GM18519 (cell line): Measurements from ENCODE around the gene INSL3.
"Not testable (repeated sequence)": the region's sequence is repeated elsewhere in the genome, so short reads cannot be mapped to it uniquely, and the experiment has no call there.

ENCODE experiments used
- ATAC-seq: cut with Tn5 transposase; IDR thresholded peaks from one replicate; pipeline ENCODE4 v1.9.1; 2021; ENCODE audit warnings: mild to moderate bottlenecking, moderate library complexity; ENCODE audit not compliant: unreplicated experiment, low FRiP score

The INSL3 gene

GRCh38 chr19:17826508-17827056 is 5.3 kb upstream of the INSL3 start:
- no peak for ATAC-seq

- no peak for ATAC-seq
Measured at GRCh38 chr19:17824339-17824738, 3.0 kb upstream of the INSL3 start.

- ATAC-seq, result no peak
Measured at GRCh38 chr19:17817668-17818363, 3.5 kb downstream of the INSL3 start.

DNA sequence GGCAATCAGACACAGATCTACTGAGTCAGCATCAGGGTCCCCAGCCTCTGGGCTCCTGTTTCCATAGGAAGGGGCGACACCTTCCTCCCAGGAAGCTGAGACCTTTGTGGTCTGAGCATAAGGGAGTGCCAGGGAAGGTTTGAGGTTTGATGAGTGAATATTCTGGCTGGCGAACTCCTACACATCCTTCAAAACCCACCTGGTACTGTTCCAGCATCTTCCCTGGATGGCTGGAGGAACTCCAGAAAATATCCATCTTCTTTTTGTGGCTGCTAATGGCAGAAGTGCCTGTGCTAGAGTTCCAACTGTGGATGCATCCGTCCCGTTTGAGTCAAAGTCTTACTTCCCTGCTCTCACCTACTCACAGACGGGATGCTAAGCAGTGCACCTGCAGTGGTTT is 9.2 kb downstream of the INSL3 start:
- no peak for ATAC-seq

DNA sequence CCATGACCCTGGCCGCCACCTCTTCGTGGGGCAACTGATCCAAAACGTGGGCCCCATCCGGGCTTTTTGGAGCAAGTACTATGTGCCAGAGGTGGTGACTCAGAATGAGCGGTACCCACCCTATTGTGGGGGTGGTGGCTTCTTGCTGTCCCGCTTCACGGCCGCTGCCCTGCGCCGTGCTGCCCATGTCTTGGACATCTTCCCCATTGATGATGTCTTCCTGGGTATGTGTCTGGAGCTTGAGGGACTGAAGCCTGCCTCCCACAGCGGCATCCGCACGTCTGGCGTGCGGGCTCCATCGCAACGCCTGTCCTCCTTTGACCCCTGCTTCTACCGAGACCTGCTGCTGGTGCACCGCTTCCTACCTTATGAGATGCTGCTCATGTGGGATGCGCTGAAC is 9.6 kb downstream of the INSL3 start:
- ATAC-seq, result no peak

DNA sequence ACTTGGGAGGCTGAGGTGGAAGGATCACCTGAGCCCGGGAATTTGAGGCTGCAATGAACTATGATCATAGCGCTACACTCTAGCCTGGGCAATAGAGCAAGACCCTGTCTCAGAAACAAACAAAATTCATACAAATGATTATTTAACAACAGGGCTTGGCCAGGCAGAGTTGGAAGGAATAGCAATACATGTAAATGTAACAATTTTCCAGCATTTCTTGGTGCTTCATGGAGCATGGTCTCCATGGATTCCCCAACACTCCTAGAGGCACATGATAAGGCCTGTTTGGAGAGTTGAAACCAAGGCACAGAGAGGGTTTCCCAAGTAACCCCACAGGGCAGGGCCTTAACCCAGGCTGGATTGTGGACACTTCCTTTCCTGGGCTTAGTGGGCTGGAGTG is 10.2 kb downstream of the INSL3 start:
- ATAC-seq, result no peak

DNA sequence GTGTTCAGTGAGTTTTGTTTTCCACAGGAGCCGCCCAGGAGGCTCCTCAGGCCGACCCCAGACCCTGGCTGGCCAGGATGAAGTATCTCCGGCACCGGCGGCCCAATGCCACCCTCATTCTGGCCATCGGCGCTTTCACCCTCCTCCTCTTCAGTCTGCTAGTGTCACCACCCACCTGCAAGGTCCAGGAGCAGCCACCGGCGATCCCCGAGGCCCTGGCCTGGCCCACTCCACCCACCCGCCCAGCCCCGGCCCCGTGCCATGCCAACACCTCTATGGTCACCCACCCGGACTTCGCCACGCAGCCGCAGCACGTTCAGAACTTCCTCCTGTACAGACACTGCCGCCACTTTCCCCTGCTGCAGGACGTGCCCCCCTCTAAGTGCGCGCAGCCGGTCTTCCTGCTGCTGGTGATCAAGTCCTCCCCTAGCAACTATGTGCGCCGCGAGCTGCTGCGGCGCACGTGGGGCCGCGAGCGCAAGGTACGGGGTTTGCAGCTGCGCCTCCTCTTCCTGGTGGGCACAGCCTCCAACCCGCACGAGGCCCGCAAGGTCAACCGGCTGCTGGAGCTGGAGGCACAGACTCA is 13.5 kb downstream of the INSL3 start:
- ATAC-seq, result no peak

DNA sequence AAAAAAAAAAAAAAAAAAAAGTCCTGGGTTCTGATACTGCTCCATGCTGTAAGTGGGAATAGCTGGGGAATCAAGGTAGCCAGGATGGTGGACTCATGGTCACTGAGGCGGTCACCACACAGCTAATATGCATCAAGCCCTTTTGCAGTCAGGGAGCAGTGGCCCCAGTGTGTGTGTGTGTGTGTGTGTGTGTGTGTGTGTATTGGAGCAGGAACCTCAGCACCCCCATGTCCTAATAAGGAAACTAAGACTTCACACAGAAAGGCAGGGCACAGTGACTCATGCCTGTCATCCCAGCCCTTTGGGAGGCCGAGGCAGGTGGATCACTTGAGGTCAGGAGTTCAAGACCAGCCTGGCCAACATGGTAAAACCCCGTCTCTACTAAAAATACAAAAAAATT is 14.4 kb downstream of the INSL3 start:
- no peak for ATAC-seq

- ATAC-seq, result no peak
Measured at GRCh38 chr19:17805427-17805826, 15.9 kb downstream of the INSL3 start.

DNA sequence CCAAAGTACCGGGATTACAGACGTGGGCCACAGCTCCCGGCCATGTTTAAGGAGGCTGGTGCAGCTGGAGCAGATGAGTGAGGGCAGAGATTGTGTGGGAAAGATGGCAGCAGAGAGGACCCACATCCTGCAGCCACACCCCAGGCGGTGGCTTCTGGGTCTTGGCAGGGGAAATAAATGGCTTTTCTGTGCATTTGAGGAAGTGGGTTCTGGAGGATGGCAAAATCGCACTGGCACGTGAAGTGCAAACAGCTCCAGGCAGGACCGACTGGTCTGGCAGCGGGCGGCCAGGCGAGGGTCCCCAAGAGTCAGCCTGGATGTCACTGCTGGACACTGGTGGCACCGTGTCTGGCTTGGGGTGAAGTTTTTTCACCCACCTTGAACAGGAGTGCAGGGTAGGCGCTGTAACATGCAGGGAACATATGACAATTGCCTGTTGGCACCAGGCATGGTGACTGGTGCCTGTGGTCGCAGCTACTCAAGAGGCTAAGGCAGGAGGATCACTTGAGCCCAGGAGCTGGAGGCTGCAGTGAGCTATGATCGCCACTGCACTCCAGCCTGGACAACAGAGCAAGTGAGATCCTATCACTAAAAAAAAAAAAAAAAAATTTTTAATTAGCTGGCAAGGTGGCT is 17.9 kb downstream of the INSL3 start:
- ATAC-seq, result no peak

DNA sequence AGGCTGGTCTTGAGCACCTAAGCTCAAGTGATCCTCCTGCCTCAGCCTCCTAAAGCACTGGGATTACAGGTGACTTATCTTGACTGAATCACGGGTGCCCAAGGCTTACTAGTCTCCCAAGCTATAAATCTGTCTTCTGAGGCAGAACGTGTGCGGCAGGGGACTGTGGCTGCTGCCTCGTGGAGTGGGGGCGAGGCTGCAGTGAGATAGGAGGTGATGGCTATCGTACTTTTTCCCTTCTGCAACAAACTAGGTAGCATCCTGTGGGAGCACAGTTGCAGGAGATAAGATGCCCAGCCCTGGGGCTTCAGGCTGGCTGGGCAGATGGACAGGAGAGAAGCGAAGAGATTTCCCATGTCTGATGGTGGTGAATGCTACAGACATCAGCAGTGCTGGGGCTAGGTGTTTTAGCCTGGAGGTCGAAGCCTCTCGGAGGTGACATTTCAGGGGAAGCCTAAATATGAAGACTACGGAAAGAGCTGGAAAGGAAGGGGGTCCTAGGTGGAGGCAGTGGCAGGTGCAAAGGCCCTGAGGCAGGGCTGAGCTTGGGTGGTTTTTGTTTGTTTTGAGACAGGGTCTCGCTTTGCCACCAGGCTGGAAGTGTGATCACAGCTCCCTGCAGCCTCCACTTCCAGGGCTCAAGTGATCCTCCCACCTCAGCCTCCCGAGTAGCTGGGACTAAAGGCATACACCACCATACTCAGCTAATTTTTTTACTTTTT is 19.0 kb downstream of the INSL3 start:
- no peak for ATAC-seq

DNA sequence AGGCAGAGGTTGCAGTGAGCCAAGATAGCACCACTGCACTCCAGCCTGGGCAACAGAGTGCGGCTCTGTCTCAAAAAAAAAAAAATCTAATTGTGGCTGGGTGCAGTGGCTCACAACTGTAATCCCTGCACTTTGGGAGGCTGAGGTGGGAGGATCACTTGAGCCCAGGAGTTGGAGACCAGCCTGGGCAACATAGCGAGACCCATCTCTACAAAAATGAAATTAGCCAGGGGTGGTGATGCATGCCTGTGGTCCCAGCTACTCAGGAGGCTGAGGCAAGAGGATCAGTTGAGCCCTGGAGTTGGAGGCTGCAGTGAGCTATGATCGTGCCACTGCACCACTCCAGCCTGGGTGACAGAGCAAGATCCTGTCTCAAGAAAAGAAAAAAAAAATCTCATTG is 22.7 kb downstream of the INSL3 start:
- ATAC-seq, result not testable (repeated sequence)

GRCh38 chr19:17797424-17798201 is 23.7 kb downstream of the INSL3 start:
- no peak for ATAC-seq

DNA sequence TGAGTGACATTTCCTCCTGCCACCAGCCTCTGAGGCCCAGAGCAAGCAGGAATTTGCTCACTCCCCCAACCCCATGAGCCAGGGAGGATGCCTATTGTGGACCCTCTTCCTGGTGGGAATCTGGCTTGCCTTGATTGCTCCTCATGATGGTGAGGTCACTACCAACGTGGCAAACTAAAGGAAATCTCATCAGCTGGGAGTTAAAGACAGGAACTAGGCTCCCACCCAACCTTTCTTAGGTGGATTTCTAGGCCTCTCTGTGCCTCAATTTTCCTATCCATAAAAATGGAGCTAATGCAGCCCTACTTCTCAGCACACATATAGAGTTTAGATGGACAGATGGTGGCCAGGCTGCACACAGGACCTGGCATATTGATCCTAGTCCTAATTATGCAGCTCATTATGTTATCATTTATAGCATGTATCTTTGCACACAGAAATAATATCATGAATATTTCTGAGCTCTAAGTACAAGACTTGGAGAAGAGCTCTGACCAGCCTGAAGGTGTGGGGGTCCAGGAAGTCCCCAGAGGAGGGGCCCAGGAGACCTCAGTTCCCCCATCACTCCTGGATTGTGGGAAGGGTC is 24.4 kb downstream of the INSL3 start:
- no peak for ATAC-seq

DNA sequence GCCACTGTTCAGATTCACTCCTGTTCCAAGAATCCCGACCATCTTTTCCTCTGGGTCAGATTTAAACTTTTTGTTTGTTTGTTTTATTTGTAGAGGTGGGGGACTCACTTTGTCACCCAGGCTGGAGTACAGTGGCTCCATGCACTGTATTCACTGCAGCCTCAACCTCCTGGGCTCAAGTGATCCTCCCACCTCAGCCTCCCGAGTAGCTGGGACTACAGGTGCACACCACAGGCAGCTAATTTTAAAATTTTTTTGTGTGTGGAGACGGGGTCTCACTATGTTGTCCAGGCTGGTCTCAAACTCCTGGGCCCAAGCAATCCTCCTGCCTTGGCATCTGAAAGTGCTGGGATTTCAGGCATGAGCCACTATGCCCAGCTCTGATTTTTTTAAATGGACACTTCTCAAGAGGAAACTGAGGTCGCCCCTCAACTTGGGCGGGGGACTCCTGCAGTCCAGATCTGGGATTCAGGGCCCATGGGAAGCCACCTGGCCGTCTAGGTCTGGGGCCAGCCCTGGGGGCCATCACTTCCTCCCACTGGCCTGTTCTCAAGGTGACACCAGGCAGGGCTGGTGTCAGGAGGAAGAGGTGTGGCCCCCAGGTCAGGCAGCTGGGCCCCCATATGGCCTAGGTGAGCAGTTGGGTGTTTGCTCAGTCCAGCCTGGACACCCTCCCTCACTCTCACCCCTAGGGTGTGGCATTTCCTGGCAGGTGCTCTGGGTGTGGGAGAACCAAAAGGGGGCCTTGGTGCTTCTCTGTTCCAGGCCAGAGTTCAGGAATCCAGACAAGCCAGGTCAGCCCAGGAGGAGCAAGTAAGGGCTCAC is 25.1 kb downstream of the INSL3 start:
- no peak for ATAC-seq

DNA sequence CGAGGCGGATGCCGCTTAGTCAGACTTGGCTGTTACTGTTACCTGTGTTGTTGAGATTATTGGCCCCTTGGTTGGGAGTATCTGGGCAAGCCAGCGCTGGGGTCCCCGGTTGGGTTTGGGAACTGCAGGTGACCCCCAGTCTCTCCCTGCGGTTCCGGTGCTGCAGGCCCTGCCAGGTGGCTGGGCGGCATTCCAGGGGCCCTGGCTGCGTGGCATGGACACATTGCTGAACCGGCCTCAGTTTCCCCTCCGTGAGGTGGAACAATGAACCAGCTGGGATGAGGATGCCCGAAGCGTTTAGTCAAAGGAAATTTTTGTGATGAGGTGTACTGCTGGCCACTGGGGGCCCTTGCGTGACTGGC is 25.8 kb downstream of the INSL3 start:
- ATAC-seq, result no peak

- ATAC-seq, result no peak
Measured at GRCh38 chr19:17794731-17795494, 26.4 kb downstream of the INSL3 start, which contains the start of gene B3GNT3. Gene B3GNT3 (plus strand): TSS chr19:17795138. CDS start chr19:17807808, 12,670 bp downstream.

DNA sequence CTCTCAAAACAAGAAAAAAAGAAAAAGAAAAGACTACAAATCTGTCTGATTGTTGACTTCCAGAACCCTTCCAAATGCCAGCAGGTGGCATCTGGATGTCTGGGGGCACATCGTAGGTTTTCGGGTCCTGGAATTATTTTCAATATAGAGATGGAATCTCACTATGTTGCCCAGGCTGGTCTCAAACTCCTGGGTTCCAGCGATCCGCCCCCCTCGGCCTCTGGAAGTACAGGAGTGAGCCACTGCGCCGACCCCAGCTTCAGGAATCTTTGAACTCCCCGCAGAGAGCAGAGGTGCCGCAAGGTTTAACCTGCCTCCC is 26.9 kb downstream of the INSL3 start:
- ATAC-seq, result no peak
